ENCODE data around the gene TMEM141. TPM values are rescaled to one million over a fixed set of nuclear protein-coding genes. Genes with fewer than 3 reads are reported as not detected.
A peak's percentile ranks its signal among the peaks of the same experiment; 100 is the strongest.

TMEM141 gene
- polyA plus RNA-seq, 1 of the 3 experiments (the other 2 are of a cell fraction): 112 TPM

- WGBS (ENCODE audit: low lambda C conversion rate): 36% methylated on average over 28 of the region's 37 CpGs
- peak; percentile 96 for DNase-seq
- CTCF ChIA-PET: interaction anchor here (0.5 to 3.5 kb wide), 8 partner anchors 15 to 660 kb away, joined by 3 to 17 read pairs (median 3); partner anchors contain the start of genes EXD3 and NOXA1
- TF ChIP-seq TAF1 (IDR thresholded peaks at IDR 0.05; ENCODE audit: borderline replicate concordance, low read depth, low read length) (no peak), RXRA (IDR thresholded peaks at IDR 0.05; ENCODE audit: borderline replicate concordance, low read depth) (no peak), RFX5 (IDR thresholded peaks at IDR 0.05; ENCODE audit: low read length) (no peak), MXI1 (IDR thresholded peaks at IDR 0.05; ENCODE audit: low read depth, low read length) (no peak), CHD2 (IDR thresholded peaks at IDR 0.05; ENCODE audit: low read length, partially characterized antibody) (no peak)
- TF ChIP-seq, protein P1, sequence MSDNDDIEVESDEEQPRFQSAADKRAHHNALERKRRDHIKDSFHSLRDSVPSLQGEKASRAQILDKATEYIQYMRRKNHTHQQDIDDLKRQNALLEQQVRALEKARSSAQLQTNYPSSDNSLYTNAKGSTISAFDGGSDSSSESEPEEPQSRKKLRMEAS (IDR thresholded peaks at IDR 0.05; ENCODE audit: low read depth): no peak
- H3F3A ChIP-seq (replicated peaks; ENCODE audit: insufficient read depth): no peaks in the 10 kb centered on the region
- H3K9ac ChIP-seq: no peak overlapping the region
- H3K4me3 ChIP-seq (ENCODE audit: low read depth in 2 of 2, low read length in 1 of 2): no peak overlapping the region
- no peaks in the 10 kb centered on the region for H3K36me3 ChIP-seq (replicated peaks in 1 of 2; ENCODE audit: control insufficient read depth in 1 of 2, insufficient read depth in 2 of 2, low read length in 1 of 2)
- H3K27ac ChIP-seq (ENCODE audit: low read depth in 2 of 2, low read length in 1 of 2): no peak overlapping the region
- no peaks in the 10 kb centered on the region for H3K9me3 ChIP-seq
- H3K9me2 ChIP-seq: no peaks in the 10 kb centered on the region
- no peak overlapping the region for H2AFZ ChIP-seq (ENCODE audit: low read depth)
- no peaks in the 10 kb centered on the region for H3K79me2 ChIP-seq (ENCODE audit: insufficient read depth)
- H3K4me2 ChIP-seq: no peak overlapping the region
- peaks cover 0 to 13% of the 10 kb centered on the region in 2 experiments; a peak in 1 of 4 replicates for H3K4me1 ChIP-seq (ENCODE audit: control insufficient read depth in 1 of 2, insufficient read depth in 2 of 2, low read depth in 1 of 2, low read length in 1 of 2)
- POLR2A ChIA-PET: interaction anchor here (0.6 kb wide), 1 partner anchor 394 kb away, joined by 3 read pairs; no protein-coding TSS in a partner anchor
- H4K20me1 ChIP-seq (ENCODE audit: insufficient read depth): no peaks in the 10 kb centered on the region
- H3K27me3 ChIP-seq (ENCODE audit: insufficient read depth): no peaks in the 10 kb centered on the region; the same call in 1 of the 2 replicates
These were observed 28.1 kb upstream of the TMEM141 start for GRCh38 chr9:136762915-136763648.

DNA sequence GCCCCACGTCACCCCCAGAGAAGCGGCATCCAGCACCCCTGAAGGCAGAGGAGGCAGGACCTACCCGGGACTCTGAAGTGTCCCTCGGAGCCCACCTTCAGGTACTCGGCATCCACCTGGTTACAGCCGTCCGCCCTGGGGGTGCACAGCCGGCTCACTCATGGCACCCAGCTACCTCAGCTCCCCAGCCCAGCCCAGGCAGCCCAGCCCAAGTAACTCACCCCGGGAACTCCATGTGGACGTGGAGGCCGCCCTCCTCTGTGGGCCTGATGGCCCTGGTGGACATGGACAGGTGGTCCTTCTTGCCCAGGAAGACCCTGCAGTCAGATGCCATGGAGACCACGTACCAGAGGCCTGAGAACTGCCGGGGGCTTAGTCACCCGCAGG, 27.5 kb upstream of the TMEM141 start:
- WGBS (ENCODE audit: low lambda C conversion rate): 100% methylated on average over 4 of the region's 14 CpGs
- no peaks in the 10 kb centered on the region for H3K36me3 ChIP-seq (replicated peaks in 1 of 2; ENCODE audit: control insufficient read depth in 1 of 2, insufficient read depth in 2 of 2, low read length in 1 of 2)
- H4K20me1 ChIP-seq (ENCODE audit: insufficient read depth): no peaks in the 10 kb centered on the region
- H3K27me3 ChIP-seq (ENCODE audit: insufficient read depth): no peaks in the 10 kb centered on the region; the same call in 1 of the 2 replicates
- H3K79me2 ChIP-seq (ENCODE audit: insufficient read depth): no peaks in the 10 kb centered on the region
- H3K4me3 ChIP-seq (ENCODE audit: low read depth in 2 of 2, low read length in 1 of 2): no peak overlapping the region
- no peaks in the 10 kb centered on the region for H3K9me2 ChIP-seq
- H3K27ac ChIP-seq (ENCODE audit: low read depth in 2 of 2, low read length in 1 of 2): no peak overlapping the region
- H3F3A ChIP-seq (replicated peaks; ENCODE audit: insufficient read depth): no peaks in the 10 kb centered on the region
- CTCF ChIA-PET: interaction anchor here (0.8 to 1.9 kb wide), 4 partner anchors 16 to 29 kb away, joined by 3 to 5 read pairs (median 3); no protein-coding TSS in a partner anchor
- H3K4me1 ChIP-seq (ENCODE audit: control insufficient read depth in 1 of 2, insufficient read depth in 2 of 2, low read depth in 1 of 2, low read length in 1 of 2): peaks cover 0 to 11% of the 10 kb centered on the region in 2 experiments; a peak in 1 of 4 replicates
- H3K9me3 ChIP-seq: no peaks in the 10 kb centered on the region
- H3K4me2 ChIP-seq: no peak overlapping the region
- POLR2A ChIA-PET: no interaction called here
- no peak overlapping the region for H3K9ac ChIP-seq
- DNase-seq: no peak
- no peak overlapping the region for H2AFZ ChIP-seq (ENCODE audit: low read depth)
- TF ChIP-seq RXRA (IDR thresholded peaks at IDR 0.05; ENCODE audit: borderline replicate concordance, low read depth) (no peak), JUND (IDR thresholded peaks at IDR 0.05) (no peak), ELF1 (IDR thresholded peaks at IDR 0.05) (no peak), FOSL2 (IDR thresholded peaks at IDR 0.05; ENCODE audit: borderline replicate concordance, low read depth) (no peak), RAD21 (IDR thresholded peaks at IDR 0.05; ENCODE audit: low read length) (no peak), FOXJ3 (CRISPR knock-in tag; IDR thresholded peaks at IDR 0.05) (no peak), USF2 (IDR thresholded peaks at IDR 0.05; ENCODE audit: borderline replicate concordance, low read depth, low read length) (no peak), EP300 (IDR thresholded peaks at IDR 0.05; ENCODE audit: borderline replicate concordance in 1 of 2, low read depth in 1 of 2, low read length in 1 of 2) (no peak), GABPA (IDR thresholded peaks at IDR 0.05; ENCODE audit: low read depth) (no peak), SIN3A (IDR thresholded peaks at IDR 0.05; ENCODE audit: borderline replicate concordance, low read depth, low read length) (no peak), FOXM1 (IDR thresholded peaks at IDR 0.05; ENCODE audit: low read depth) (no peak), TEAD4 (IDR thresholded peaks at IDR 0.05; ENCODE audit: borderline replicate concordance, insufficient read depth) (no peak), RFX5 (IDR thresholded peaks at IDR 0.05; ENCODE audit: low read length) (no peak), POLR2AphosphoS5 (IDR thresholded peaks at IDR 0.05; ENCODE audit: low read depth, low read length) (no peak)
- TF ChIP-seq, protein P2, sequence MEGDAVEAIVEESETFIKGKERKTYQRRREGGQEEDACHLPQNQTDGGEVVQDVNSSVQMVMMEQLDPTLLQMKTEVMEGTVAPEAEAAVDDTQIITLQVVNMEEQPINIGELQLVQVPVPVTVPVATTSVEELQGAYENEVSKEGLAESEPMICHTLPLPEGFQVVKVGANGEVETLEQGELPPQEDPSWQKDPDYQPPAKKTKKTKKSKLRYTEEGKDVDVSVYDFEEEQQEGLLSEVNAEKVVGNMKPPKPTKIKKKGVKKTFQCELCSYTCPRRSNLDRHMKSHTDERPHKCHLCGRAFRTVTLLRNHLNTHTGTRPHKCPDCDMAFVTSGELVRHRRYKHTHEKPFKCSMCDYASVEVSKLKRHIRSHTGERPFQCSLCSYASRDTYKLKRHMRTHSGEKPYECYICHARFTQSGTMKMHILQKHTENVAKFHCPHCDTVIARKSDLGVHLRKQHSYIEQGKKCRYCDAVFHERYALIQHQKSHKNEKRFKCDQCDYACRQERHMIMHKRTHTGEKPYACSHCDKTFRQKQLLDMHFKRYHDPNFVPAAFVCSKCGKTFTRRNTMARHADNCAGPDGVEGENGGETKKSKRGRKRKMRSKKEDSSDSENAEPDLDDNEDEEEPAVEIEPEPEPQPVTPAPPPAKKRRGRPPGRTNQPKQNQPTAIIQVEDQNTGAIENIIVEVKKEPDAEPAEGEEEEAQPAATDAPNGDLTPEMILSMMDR (IDR thresholded peaks at IDR 0.05): no peak
- TF ChIP-seq, protein P3, sequence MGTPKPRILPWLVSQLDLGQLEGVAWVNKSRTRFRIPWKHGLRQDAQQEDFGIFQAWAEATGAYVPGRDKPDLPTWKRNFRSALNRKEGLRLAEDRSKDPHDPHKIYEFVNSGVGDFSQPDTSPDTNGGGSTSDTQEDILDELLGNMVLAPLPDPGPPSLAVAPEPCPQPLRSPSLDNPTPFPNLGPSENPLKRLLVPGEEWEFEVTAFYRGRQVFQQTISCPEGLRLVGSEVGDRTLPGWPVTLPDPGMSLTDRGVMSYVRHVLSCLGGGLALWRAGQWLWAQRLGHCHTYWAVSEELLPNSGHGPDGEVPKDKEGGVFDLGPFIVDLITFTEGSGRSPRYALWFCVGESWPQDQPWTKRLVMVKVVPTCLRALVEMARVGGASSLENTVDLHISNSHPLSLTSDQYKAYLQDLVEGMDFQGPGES (IDR thresholded peaks at IDR 0.05; ENCODE audit: low read depth, low read length): no peak
- TF ChIP-seq, protein P4, sequence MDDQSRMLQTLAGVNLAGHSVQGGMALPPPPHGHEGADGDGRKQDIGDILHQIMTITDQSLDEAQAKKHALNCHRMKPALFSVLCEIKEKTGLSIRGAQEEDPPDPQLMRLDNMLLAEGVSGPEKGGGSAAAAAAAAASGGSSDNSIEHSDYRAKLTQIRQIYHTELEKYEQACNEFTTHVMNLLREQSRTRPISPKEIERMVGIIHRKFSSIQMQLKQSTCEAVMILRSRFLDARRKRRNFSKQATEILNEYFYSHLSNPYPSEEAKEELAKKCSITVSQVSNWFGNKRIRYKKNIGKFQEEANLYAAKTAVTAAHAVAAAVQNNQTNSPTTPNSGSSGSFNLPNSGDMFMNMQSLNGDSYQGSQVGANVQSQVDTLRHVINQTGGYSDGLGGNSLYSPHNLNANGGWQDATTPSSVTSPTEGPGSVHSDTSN (IDR thresholded peaks at IDR 0.05): no peak
